Vagina (tissue), 2 donors: ENCODE data around the gene OXA1L.
"Not testable (repeated sequence)": the region's sequence is repeated elsewhere in the genome, so short reads cannot be mapped to it uniquely, and the experiment has no call there.

Experiments
- CTCF ChIP-seq, 3 experiments: fragments of 450-650 bp in 2 of 3; fragments of 200-600 bp in 1 of 3; sonication (generic) in 1 of 3; IDR thresholded peaks; one replicate each; pipeline ENCODE4 v1.5.1; 2017 to 2019; ENCODE audit warnings: antibody characterized with exemption in 3 of 3, mild to moderate bottlenecking in 2 of 3, moderate library complexity in 2 of 3
- POLR2AphosphoS5 ChIP-seq, 2 donors: sonication (generic); formaldehyde crosslinking; IDR thresholded peaks; one replicate each; pipeline ENCODE4 v1.9.0; 2017; ENCODE audit warnings: antibody characterized with exemption in 2 of 2, mild to moderate bottlenecking in 2 of 2, low read depth in 1 of 2; ENCODE audit not compliant: insufficient read depth in 1 of 2

GRCh38 chr14:22793550-22793949 lies 27.1 kb downstream of the OXA1L start:
- TF ChIP-seq CTCF (IDR thresholded peaks at IDR 0.05); POLR2AphosphoS5 (IDR thresholded peaks at IDR 0.05; ENCODE audit: insufficient read depth in 1 of 2, low read depth in 1 of 2): not testable (repeated sequence)
